Measurements from ENCODE around the gene ANK2.

Gene ANK2

GRCh38 chr4:113057891-113058290 lies 8.4 kb downstream of the ANK2 start:
- Histone ChIP-seq H3K79me2 (ENCODE audit: insufficient read depth, low read length) (no peaks in the 10 kb centered on the region), H3F3A (ENCODE audit: insufficient read depth) (no peaks in the 10 kb centered on the region), H3K9ac (ENCODE audit: low read length) (no peak overlapping the region), H4K20me1 (ENCODE audit: low read depth, low read length) (no peaks in the 10 kb centered on the region), H3K27ac (ENCODE audit: low read depth, low read length) (no peak overlapping the region), H3K27me3 (ENCODE audit: low read length) (no peaks in the 10 kb centered on the region), H3K36me3 (ENCODE audit: low read length) (no peaks in the 10 kb centered on the region), H2AFZ (ENCODE audit: low read depth, low read length, severe bottlenecking) (no peak overlapping the region), H3K9me3 (ENCODE audit: insufficient read depth, low read length) (no peaks in the 10 kb centered on the region), H3K4me2 (ENCODE audit: low read depth, low read length, poor library complexity, severe bottlenecking) (no peak overlapping the region), H3K9me2 (replicated peaks; ENCODE audit: insufficient read depth, low read length) (no peaks in the 10 kb centered on the region), H3K4me3 (ENCODE audit: insufficient read depth, low read length, poor library complexity, severe bottlenecking) (no peak overlapping the region)
- TF ChIP-seq EZH2phosphoT487 (conservative IDR thresholded peaks at IDR 0.05; ENCODE audit: low read length), result no peak
- TF ChIP-seq CTCF (IDR thresholded peaks at IDR 0.05; ENCODE audit: insufficient read depth, low read length, poor library complexity, severe bottlenecking), result no peak

GRCh38 chr4:113059449-113060182 lies 10.2 kb downstream of the ANK2 start:
- Histone ChIP-seq H2AFZ (ENCODE audit: low read depth, low read length, severe bottlenecking) (no peak overlapping the region), H3K36me3 (ENCODE audit: low read length) (no peaks in the 10 kb centered on the region), H3F3A (ENCODE audit: insufficient read depth) (no peaks in the 10 kb centered on the region), H4K20me1 (ENCODE audit: low read depth, low read length) (no peaks in the 10 kb centered on the region), H3K9me3 (ENCODE audit: insufficient read depth, low read length) (no peaks in the 10 kb centered on the region), H3K4me3 (ENCODE audit: insufficient read depth, low read length, poor library complexity, severe bottlenecking) (no peak overlapping the region), H3K4me2 (ENCODE audit: low read depth, low read length, poor library complexity, severe bottlenecking) (no peak overlapping the region), H3K79me2 (ENCODE audit: insufficient read depth, low read length) (no peaks in the 10 kb centered on the region), H3K9ac (ENCODE audit: low read length) (no peak overlapping the region), H3K9me2 (replicated peaks; ENCODE audit: insufficient read depth, low read length) (no peaks in the 10 kb centered on the region), H3K27me3 (ENCODE audit: low read length) (no peaks in the 10 kb centered on the region), H3K27ac (ENCODE audit: low read depth, low read length) (no peak overlapping the region)
- TF ChIP-seq EZH2phosphoT487 (conservative IDR thresholded peaks at IDR 0.05; ENCODE audit: low read length) (no peak), CTCF (IDR thresholded peaks at IDR 0.05; ENCODE audit: insufficient read depth, low read length, poor library complexity, severe bottlenecking) (no peak)

- Histone ChIP-seq H3K4me3 (ENCODE audit: insufficient read depth, low read length, poor library complexity, severe bottlenecking) (no peak overlapping the region), H3K4me2 (ENCODE audit: low read depth, low read length, poor library complexity, severe bottlenecking) (no peak overlapping the region), H3K9ac (ENCODE audit: low read length) (no peak overlapping the region), H3F3A (ENCODE audit: insufficient read depth) (no peaks in the 10 kb centered on the region), H2AFZ (ENCODE audit: low read depth, low read length, severe bottlenecking) (no peak overlapping the region), H3K9me2 (replicated peaks; ENCODE audit: insufficient read depth, low read length) (no peaks in the 10 kb centered on the region), H3K27ac (ENCODE audit: low read depth, low read length) (no peak overlapping the region), H3K79me2 (ENCODE audit: insufficient read depth, low read length) (no peaks in the 10 kb centered on the region), H3K9me3 (ENCODE audit: insufficient read depth, low read length) (no peaks in the 10 kb centered on the region), H3K36me3 (ENCODE audit: low read length) (no peaks in the 10 kb centered on the region), H4K20me1 (ENCODE audit: low read depth, low read length) (no peaks in the 10 kb centered on the region), H3K27me3 (ENCODE audit: low read length) (no peaks in the 10 kb centered on the region)
- TF ChIP-seq CTCF (IDR thresholded peaks at IDR 0.05; ENCODE audit: insufficient read depth, low read length, poor library complexity, severe bottlenecking), result no peak
- TF ChIP-seq EZH2phosphoT487 (conservative IDR thresholded peaks at IDR 0.05; ENCODE audit: low read length), result no peak
These were observed 11.4 kb downstream of the ANK2 start for GRCh38 chr4:113060853-113061252.

All from SU-DHL-6 (cell line).